Left ventricle myocardium inferior (tissue), 1 donor: ENCODE results near the gene NABP1. TPM values are rescaled to one million over a fixed set of nuclear protein-coding genes. Genes with fewer than 3 reads are reported as not detected.

Source experiments
- DNase-seq: peaks from one replicate; pipeline ENCODE4 v3.0.0-alpha.2; 2020
- H3K27ac ChIP-seq: fragments of 200-600 bp; replicated peaks from 2 replicates; pipeline ENCODE4 v1.8.0; 2021
- H3K27me3 ChIP-seq: fragments of 200-600 bp; 2 replicates; pipeline ENCODE4 v1.8.0; 2021; ENCODE audit warnings: low read depth
- H3K36me3 ChIP-seq: fragments of 200-600 bp; 2 replicates; pipeline ENCODE4 v1.8.0; 2021
- H3K4me1 ChIP-seq: fragments of 200-600 bp; 2 replicates; pipeline ENCODE4 v1.8.0; 2021
- H3K4me3 ChIP-seq: fragments of 200-600 bp; 2 replicates; pipeline ENCODE4 v1.8.0; 2021; ENCODE audit warnings: mild to moderate bottlenecking, moderate library complexity
- H3K9me3 ChIP-seq: fragments of 200-600 bp; replicated peaks from 2 replicates; pipeline ENCODE4 v1.8.0; 2021
- CTCF ChIP-seq: fragments of 200-600 bp; IDR thresholded peaks from 2 replicates; pipeline ENCODE4 v1.8.0; 2021; ENCODE audit warnings: antibody characterized with exemption, mild to moderate bottlenecking, borderline replicate concordance
- intact Hi-C: fragments of 100-400 bp; cut with micrococcal nuclease; formaldehyde crosslinking; loops from one replicate; pipeline ENCODE4 v1.11.0; 2022
- total RNA-seq: library from RNA; stranded (reverse); fragmentation: NEBNext Ultra II Directional; extraction: Animal tissue kit (Norgen Biotek cat#: 25700); gene quantifications from one replicate; pipeline ENCODE4 v1.2.1, GENCODE V29; 2021
- donor health status: DM: no; HTN: yes; CAD: no; lungs with severe emphysema.

NABP1 gene
- total RNA-seq, 1 donor from 2014 or later: 3.3 TPM

- no peaks in the 10 kb centered on the region for H3K36me3 ChIP-seq
- no peaks in the 10 kb centered on the region for H3K9me3 ChIP-seq
- no peaks in the 10 kb centered on the region for H3K27me3 ChIP-seq
- intact Hi-C loops: no loop called here
- DNase-seq: no peak
- H3K4me1 ChIP-seq: no peaks in the 10 kb centered on the region
- H3K27ac ChIP-seq: no peak overlapping the region
- TF ChIP-seq CTCF: no peak
- no peak overlapping the region for H3K4me3 ChIP-seq
These were observed 35.9 kb downstream of the NABP1 start for GRCh38 chr2:191713837-191714236.

DNA sequence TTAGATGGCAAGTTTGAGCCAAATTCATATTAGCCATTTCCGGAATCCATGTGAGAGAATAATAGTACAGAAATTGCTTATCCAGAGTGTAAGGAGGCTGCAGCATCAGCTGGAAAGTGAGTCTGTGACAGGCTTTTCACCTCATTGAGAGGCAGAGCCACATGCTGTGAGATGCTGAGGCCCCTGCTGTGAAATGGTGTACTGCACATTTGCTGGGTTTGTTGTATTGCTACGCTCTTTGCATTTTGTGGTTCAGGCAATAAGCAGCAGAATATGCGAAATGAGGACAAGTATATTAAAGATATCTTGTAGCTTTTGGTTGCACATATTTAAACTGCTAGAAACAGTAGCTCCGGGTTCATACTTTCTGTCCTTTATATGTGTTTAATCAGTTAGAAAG lies 37.0 kb downstream of the NABP1 start:
- Histone ChIP-seq H3K9me3 (no peaks in the 10 kb centered on the region), H3K27ac (no peak overlapping the region), H3K4me3 (no peak overlapping the region), H3K36me3 (no peaks in the 10 kb centered on the region), H3K27me3 (no peaks in the 10 kb centered on the region), H3K4me1 (no peaks in the 10 kb centered on the region)
- intact Hi-C loops: no loop called here
- no peak for TF ChIP-seq CTCF
- no peak for DNase-seq

GRCh38 chr2:191715471-191715870 lies 37.5 kb downstream of the NABP1 start:
- no peak for TF ChIP-seq CTCF
- DNase-seq: no peak
- Histone ChIP-seq H3K4me1 (no peaks in the 10 kb centered on the region), H3K36me3 (no peaks in the 10 kb centered on the region), H3K4me3 (no peak overlapping the region), H3K27ac (no peak overlapping the region), H3K9me3 (no peaks in the 10 kb centered on the region), H3K27me3 (no peaks in the 10 kb centered on the region)
- intact Hi-C loops: no loop called here

DNA sequence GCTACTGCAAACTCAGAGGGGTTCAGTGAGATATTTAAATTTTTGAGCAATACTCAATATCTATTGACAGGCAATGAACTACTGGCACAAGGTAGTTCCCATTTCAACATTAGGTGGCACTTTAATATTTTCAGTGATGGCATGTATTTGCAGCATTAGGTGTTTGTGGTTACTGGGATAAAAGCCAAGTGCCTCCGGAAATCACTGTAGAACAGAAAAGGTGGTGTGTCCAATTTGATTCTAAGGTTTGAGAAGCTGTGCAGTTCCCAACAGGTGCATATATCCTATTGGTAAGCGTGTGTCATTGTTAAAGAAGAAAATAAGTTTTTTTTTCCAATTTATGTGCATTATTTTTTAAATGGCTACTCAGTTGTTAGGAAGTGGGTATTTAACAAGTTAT lies 41.3 kb downstream of the NABP1 start:
- intact Hi-C loops: no loop called here
- Histone ChIP-seq H3K36me3 (no peaks in the 10 kb centered on the region), H3K4me1 (no peaks in the 10 kb centered on the region), H3K4me3 (no peak overlapping the region), H3K9me3 (no peaks in the 10 kb centered on the region), H3K27me3 (no peaks in the 10 kb centered on the region), H3K27ac (no peak overlapping the region)
- no peak for DNase-seq
- no peak for TF ChIP-seq CTCF

- H3K9me3 ChIP-seq: no peaks in the 10 kb centered on the region
- DNase-seq: no peak
- intact Hi-C loops: no loop called here
- no peak overlapping the region for H3K27ac ChIP-seq
- no peak overlapping the region for H3K4me3 ChIP-seq
- no peak for TF ChIP-seq CTCF
- no peaks in the 10 kb centered on the region for H3K4me1 ChIP-seq
- no peaks in the 10 kb centered on the region for H3K36me3 ChIP-seq
- H3K27me3 ChIP-seq: no peaks in the 10 kb centered on the region
These were observed 42.0 kb downstream of the NABP1 start for GRCh38 chr2:191719938-191720337.

DNA sequence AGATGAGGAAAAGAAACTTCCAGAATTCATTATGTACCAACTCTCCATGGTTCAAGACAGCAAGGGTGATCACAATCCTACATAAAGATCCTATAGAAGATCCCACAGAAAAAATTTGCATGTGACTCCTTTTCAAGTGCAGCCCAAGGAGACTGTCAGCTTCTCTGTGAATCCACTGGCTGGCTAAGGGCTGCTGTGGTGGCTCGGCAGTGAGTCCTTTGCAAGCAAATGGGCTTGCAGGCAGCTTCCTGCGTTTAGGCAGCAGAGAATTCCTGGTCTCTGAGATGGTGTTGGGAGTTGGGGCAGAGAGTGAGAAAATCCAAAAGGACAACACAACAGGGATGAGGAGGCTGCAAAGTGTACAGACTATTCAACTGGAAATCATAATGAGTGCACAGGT lies 43.4 kb downstream of the NABP1 start:
- Histone ChIP-seq H3K27me3 (no peaks in the 10 kb centered on the region), H3K9me3 (no peaks in the 10 kb centered on the region), H3K4me1 (no peaks in the 10 kb centered on the region), H3K4me3 (no peak overlapping the region), H3K36me3 (no peaks in the 10 kb centered on the region), H3K27ac (no peak overlapping the region)
- TF ChIP-seq CTCF: no peak
- no peak for DNase-seq
- intact Hi-C loops: no loop called here
